GM12874 (cell line): ENCODE measurements around the gene NEDD4.

Experiments used
- TF ChIP-seq, protein P1 (sequence below): IDR thresholded peaks from 2 replicates; pipeline ENCODE4 v1.5.1; 2011; ENCODE audit warnings: low read depth, mild to moderate bottlenecking, control low read depth, low read length, moderate library complexity; ENCODE audit not compliant: insufficient read depth

Gene NEDD4

DNA sequence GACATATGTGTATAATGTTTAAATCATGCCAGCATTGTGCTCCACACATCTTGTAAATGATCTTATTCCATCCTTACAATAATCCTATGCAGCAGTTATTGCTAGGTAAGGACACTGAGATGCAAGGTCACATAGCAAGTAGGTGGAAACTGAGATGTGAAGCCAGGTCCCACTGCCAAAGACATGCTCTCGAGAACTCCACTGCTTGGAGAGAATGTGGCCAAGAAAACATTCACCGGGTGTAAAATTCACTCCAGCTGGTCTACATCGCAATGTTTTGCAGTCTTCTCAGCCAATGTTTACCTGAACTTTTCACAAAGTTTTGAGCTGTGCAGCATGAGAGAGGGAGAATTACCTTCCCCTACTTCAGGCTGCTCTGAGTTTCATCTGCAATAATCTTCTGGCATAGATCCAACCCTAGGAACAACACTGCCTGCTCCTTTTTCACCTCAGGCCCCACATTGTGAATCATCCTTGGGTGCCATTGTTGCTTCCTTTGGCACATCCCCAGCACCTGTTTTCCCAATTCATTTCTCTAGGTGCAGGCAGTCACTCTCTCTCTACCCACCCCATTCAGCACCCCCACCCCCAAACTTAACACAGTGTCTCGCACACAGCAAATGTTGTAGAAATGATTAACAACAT is 197.0 kb downstream of the NEDD4 start:
- TF ChIP-seq, protein P1, sequence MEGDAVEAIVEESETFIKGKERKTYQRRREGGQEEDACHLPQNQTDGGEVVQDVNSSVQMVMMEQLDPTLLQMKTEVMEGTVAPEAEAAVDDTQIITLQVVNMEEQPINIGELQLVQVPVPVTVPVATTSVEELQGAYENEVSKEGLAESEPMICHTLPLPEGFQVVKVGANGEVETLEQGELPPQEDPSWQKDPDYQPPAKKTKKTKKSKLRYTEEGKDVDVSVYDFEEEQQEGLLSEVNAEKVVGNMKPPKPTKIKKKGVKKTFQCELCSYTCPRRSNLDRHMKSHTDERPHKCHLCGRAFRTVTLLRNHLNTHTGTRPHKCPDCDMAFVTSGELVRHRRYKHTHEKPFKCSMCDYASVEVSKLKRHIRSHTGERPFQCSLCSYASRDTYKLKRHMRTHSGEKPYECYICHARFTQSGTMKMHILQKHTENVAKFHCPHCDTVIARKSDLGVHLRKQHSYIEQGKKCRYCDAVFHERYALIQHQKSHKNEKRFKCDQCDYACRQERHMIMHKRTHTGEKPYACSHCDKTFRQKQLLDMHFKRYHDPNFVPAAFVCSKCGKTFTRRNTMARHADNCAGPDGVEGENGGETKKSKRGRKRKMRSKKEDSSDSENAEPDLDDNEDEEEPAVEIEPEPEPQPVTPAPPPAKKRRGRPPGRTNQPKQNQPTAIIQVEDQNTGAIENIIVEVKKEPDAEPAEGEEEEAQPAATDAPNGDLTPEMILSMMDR = no peak

DNA sequence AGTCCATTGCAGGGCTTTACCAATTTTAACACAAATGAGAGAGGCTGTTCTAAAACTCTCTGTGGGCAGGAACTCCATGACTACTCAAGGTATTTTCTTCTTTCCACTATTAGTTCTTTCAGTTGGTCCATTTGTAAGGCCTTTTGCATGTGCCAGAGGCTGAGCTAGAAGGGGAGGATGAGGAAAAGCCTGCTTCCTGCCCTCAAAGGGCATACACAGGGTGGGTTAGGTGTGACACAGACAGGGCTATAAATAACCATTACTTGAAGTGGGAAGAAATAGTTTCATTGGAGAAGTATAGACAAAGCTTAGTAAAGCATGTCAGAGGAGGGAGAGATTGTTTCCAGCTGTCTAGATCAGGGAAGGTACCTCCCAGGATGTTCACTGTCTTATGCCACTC is 198.4 kb downstream of the NEDD4 start:
- TF ChIP-seq, protein P1 = no peak

DNA sequence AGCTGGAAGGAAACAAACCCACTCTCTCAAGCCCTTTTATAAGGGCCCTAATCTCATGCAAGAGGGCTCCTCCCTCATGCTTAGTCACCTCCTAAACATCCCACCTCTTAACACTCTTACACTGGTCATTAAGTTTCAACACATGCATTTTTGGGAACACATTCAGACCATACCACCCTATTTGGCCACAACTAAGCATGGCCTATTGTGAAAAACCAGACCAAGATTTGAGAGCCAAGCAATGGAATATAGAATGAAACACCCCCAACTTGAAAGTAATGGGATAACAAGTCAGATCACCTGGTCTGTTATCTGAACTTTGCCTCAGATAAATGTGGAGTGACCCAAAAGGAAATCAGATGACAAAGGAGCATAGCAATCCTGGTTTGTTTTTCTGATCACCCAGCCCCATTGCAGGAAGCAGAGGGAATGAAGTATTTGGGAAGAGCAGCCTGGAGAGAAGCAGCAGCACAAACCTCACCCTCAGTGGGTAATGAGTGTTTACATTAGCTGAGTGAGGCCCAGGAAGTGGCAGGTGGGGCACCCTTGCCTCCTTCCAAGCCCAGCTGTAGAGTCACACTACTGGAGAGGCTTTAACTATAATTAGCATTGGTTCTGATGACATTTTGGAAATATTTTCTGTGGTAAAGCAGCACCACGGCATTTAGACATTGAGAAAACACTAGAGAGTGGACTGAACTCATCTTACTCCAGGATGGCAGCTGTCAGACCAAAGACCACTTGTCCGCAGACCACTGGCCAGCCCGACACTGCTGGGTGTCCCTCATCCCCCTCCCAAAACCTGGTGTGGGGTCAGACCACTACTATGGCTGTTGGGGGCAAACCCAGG is 201.6 kb downstream of the NEDD4 start:
- TF ChIP-seq, protein P1 = no peak

DNA sequence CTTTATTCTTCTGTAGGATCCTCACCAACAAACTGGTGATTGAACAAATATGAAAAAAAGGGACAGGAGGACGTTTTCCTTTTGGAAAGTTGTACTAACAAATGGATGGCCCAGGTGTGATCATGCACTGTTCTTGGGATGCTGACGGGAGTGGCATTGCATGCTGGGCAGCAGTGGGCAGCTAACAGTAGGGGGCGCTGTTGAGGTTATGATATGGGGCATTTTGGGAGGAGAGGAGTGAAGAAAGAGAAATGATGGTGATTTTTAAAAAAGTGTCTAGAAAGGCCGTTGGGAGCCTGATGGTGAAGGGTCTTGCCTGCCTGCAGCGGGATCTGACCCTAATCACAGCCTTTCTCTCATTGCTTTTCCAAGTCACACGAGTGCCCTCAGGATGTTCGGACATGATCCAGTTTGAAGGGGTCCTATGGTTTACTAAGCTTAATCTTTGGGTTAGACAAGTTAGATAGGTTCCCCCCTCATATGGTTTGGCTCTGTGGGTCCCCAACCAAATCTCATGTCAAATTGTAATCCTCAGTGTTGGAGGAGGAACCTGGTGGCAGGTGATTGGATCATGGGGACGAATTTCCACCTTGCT is 204.2 kb downstream of the NEDD4 start:
- TF ChIP-seq, protein P1 = peak; percentile 69

DNA sequence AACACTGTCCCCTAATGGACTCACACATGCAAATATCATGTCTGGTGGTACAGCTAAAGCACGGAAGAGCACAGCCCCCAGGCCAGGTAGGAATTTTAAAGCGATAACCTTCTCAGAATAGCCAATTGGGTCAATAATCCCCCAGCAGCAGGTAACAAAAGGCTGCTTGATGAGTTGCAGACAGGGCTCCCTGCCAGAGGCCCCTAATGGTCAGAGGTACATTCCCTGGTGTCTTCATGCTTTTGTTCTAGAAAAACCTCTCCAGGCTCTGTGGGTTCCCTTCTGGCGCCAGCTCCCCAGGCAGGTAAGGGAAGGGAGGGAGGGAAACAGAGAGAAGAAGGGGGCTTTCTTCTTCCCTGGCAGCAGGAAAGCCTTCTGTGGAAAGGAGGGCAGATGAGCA is 207.1 kb downstream of the NEDD4 start:
- TF ChIP-seq, protein P1 = no peak

DNA sequence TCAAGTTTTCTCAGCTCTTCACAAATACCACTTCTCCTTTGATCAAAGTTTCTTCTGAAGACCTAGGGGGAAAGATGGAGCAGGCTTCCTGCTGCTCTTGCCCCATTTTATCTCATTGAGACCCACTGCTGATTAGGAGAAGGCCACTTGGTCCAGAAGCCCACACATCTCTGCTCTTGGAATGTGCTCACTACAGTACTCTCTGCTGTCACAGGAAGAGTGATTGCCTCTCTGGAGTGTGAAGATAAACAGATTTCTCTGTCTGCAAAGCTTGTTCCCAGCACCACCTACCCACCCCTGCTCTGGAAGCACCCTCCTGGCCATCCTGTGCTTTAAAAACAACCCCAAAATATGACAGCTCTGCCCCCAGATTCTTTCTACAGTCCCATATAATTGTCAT is 209.1 kb downstream of the NEDD4 start:
- TF ChIP-seq, protein P1 = no peak

DNA sequence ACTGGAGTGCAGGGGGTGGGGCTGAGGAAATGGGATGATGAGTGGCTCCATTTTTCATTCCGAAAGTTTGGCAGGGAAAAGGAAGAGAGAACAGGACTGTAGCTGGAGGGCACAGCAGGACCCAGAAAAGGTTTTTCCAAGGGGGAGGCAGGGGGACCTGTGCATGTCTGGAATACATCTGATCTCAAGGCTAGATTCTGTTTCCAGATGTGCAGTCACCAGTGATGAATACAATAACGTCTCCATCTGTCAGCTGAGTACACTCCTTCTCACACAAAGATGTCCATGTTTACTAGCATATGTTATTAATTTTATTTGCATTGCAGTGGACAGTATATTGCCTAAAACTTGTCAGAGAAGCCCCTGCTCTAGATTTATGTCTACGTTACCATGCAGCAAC is 210.5 kb downstream of the NEDD4 start:
- TF ChIP-seq, protein P1 = no peak
